Measurements from ENCODE around the gene ADAMTS19.

- TF ChIP-seq CTCF (IDR thresholded peaks at IDR 0.05) (no peak), POLR2A (IDR thresholded peaks at IDR 0.05) (no peak)
Observed at GRCh38 chr5:129691220-129691619, 231.1 kb downstream of the ADAMTS19 start.

Data from Peyer's patch (tissue), 4 donors.